H1 (cell line): ENCODE data around the gene ZNF814. TPM values are rescaled to one million over a fixed set of nuclear protein-coding genes. Genes with fewer than 3 reads are reported as not detected.

ENCODE experiments used
- CTCF ChIA-PET: fragments of 300-600 bp; sonication (Branson Sonifier 250); formaldehyde crosslinking; loops from one replicate; lab custom pipeline; 2021; ENCODE audit not compliant: partially characterized antibody; lab: Charles Lee
- POLR2A ChIA-PET: fragments of 300-600 bp; sonication (Branson Sonifier 250); formaldehyde crosslinking; loops from one replicate; lab custom pipeline; 2021; ENCODE audit warnings: inconsistent platforms; ENCODE audit not compliant: partially characterized antibody; lab: Charles Lee
- DNase-seq, 2 experiments: peaks; one replicate each; pipeline versions ENCODE4 v3.0.0 to v3.0.0-alpha.2; 2010 to 2022; ENCODE audit warnings: low spot score in 2 of 2, low read depth in 1 of 2, mixed read lengths in 1 of 2
- FAIRE-seq: peaks from 2 replicates; lab custom pipeline; 2011; peaks lifted over from hg19 to GRCh38; lab: Jason Lieb, UNC
- H2AFZ ChIP-seq: 2 replicates; pipeline ENCODE4 v1.8.1; 2012; ENCODE audit warnings: low read length, inconsistent platforms
- H2AK5ac ChIP-seq: 2 replicates; pipeline ENCODE4 v1.6.1; 2013; ENCODE audit warnings: low read depth, low read length
- H2BK120ac ChIP-seq: replicated peaks from 2 replicates; pipeline ENCODE3; 2013; ENCODE audit warnings: low read depth, low read length, inconsistent platforms
- H2BK12ac ChIP-seq: 2 replicates; pipeline ENCODE4 v1.6.1; 2013; ENCODE audit warnings: low read depth, low read length
- H2BK15ac ChIP-seq: 2 replicates; pipeline ENCODE4 v1.6.1; 2013; ENCODE audit warnings: low read length
- H2BK20ac ChIP-seq: 2 replicates; pipeline ENCODE4 v1.6.1; 2013; ENCODE audit warnings: low read length
- H2BK5ac ChIP-seq: 2 replicates; pipeline ENCODE4 v1.6.1; 2013; ENCODE audit warnings: low read depth, low read length
- H3K14ac ChIP-seq: 2 replicates; pipeline ENCODE4 v1.6.1; 2013; ENCODE audit warnings: inconsistent platforms; ENCODE audit not compliant: insufficient read length
- H3K18ac ChIP-seq: 2 replicates; pipeline ENCODE4 v1.6.1; 2013; ENCODE audit warnings: low read length; ENCODE audit errors: extremely low read depth
- H3K23ac ChIP-seq: 2 replicates; pipeline ENCODE4 v1.6.1; 2013; ENCODE audit warnings: inconsistent platforms; ENCODE audit not compliant: insufficient read length
- H3K23me2 ChIP-seq: 2 replicates; pipeline ENCODE4 v1.6.1; 2013; ENCODE audit warnings: low read depth, low read length
- H3K27ac ChIP-seq: 2 replicates; pipeline ENCODE4 v1.6.1; 2011; ENCODE audit warnings: low read depth, low read length, inconsistent platforms
- H3K27me3 ChIP-seq, 4 experiments: replicated peaks in 1 of 4; 1 replicate in 1 of 4; 2 replicates in 3 of 4; pipeline versions ENCODE4 v1.6.1 to v1.8.1; 2011 to 2013; ENCODE audit warnings: low read length in 3 of 4, mild to moderate bottlenecking in 3 of 4, inconsistent platforms in 2 of 4, mixed read lengths in 2 of 4, moderate library complexity in 1 of 4; ENCODE audit not compliant: control insufficient read depth in 3 of 4, insufficient read depth in 3 of 4; ENCODE audit errors: extremely low read depth in 1 of 4
- H3K36me3 ChIP-seq, 4 experiments: 2 replicates each; pipeline versions ENCODE4 v1.6.1 to v1.8.1; 2011 to 2013; ENCODE audit warnings: mild to moderate bottlenecking in 4 of 4, low read length in 3 of 4, moderate library complexity in 2 of 4, control low read depth in 1 of 4, inconsistent platforms in 1 of 4; ENCODE audit not compliant: insufficient read depth in 4 of 4, control insufficient read depth in 2 of 4
- H3K4ac ChIP-seq: replicated peaks from 2 replicates; pipeline ENCODE3; 2013; ENCODE audit warnings: low read length, low read depth, mixed read lengths, inconsistent platforms; ENCODE audit not compliant: insufficient read length
- H3K4me1 ChIP-seq, 4 experiments: replicated peaks in 1 of 4; 1 replicate in 1 of 4; 2 replicates in 3 of 4; pipeline versions ENCODE4 v1.6.1 to v1.8.1; 2011 to 2013; ENCODE audit warnings: low read length in 3 of 4, inconsistent platforms in 2 of 4, mixed read lengths in 1 of 4; ENCODE audit not compliant: insufficient read depth in 4 of 4, control insufficient read depth in 3 of 4
- H3K4me2 ChIP-seq, 2 experiments: 2 replicates each; pipeline versions ENCODE4 v1.6.1 to v1.8.1; 2011 to 2013; ENCODE audit warnings: low read depth in 2 of 2, low read length in 2 of 2, control low read depth in 1 of 2, inconsistent platforms in 1 of 2, mild to moderate bottlenecking in 1 of 2; ENCODE audit not compliant: insufficient read depth in 1 of 2
- H3K4me3 ChIP-seq, 4 experiments: fragments of 200-600, 300-600 bp in 1 of 4; sonication (generic), shearing (Covaris generic), sonication (Bioruptor Twin) in 1 of 4; 2 replicates each; pipeline versions ENCODE4 v1.5.1 to v1.8.1; 2011 to 2016; ENCODE audit warnings: low read length in 4 of 4, low read depth in 3 of 4, control low read depth in 2 of 4, inconsistent platforms in 2 of 4, mild to moderate bottlenecking in 2 of 4, mixed read lengths in 1 of 4, moderate library complexity in 1 of 4; ENCODE audit not compliant: insufficient read depth in 2 of 4; ENCODE audit errors: extremely low read depth in 1 of 4
- H3K56ac ChIP-seq: replicated peaks from 2 replicates; pipeline ENCODE3; 2013; ENCODE audit warnings: low read depth, mild to moderate bottlenecking, mixed read lengths, low read length, inconsistent platforms; ENCODE audit not compliant: insufficient read length
- H3K79me1 ChIP-seq: 2 replicates; pipeline ENCODE4 v1.6.1; 2013; ENCODE audit warnings: low read depth, low read length, control low read depth
- H3K79me2 ChIP-seq, 2 experiments: 2 replicates each; pipeline versions ENCODE4 v1.6.1 to v1.8.1; 2012 to 2013; ENCODE audit warnings: low read length in 2 of 2, mild to moderate bottlenecking in 2 of 2, inconsistent platforms in 1 of 2; ENCODE audit not compliant: insufficient read depth in 2 of 2, control insufficient read depth in 1 of 2
- H3K9ac ChIP-seq, 4 experiments: replicated peaks in 1 of 4; 1 replicate in 1 of 4; 2 replicates in 3 of 4; pipeline versions ENCODE4 v1.6.1 to v1.8.1; 2011 to 2013; ENCODE audit warnings: low read depth in 3 of 4, low read length in 3 of 4, control low read depth in 2 of 4, mild to moderate bottlenecking in 2 of 4, moderate library complexity in 2 of 4, inconsistent platforms in 1 of 4; ENCODE audit errors: extremely low read depth in 1 of 4
- H3K9me3 ChIP-seq, 2 experiments: 2 replicates each; pipeline versions ENCODE4 v1.6.1 to v1.8.1; 2012 to 2013; ENCODE audit warnings: mild to moderate bottlenecking in 2 of 2, moderate library complexity in 2 of 2, control low read depth in 1 of 2, inconsistent platforms in 1 of 2, low read depth in 1 of 2, low read length in 1 of 2, mixed read lengths in 1 of 2; ENCODE audit not compliant: insufficient read depth in 2 of 2
- H4K20me1 ChIP-seq, 2 experiments: replicated peaks in 1 of 2; 2 replicates each; pipeline versions ENCODE3 to v1.8.1; 2011 to 2013; ENCODE audit warnings: inconsistent platforms in 2 of 2, low read length in 2 of 2, mild to moderate bottlenecking in 1 of 2; ENCODE audit not compliant: insufficient read depth in 2 of 2, control insufficient read depth in 1 of 2
- H4K5ac ChIP-seq: 2 replicates; pipeline ENCODE4 v1.6.1; 2013; ENCODE audit warnings: low read length, low read depth, mixed read lengths, inconsistent platforms; ENCODE audit not compliant: insufficient read length
- H4K8ac ChIP-seq: 2 replicates; pipeline ENCODE4 v1.8.0; 2013; ENCODE audit warnings: mild to moderate bottlenecking, moderate library complexity, low read length, inconsistent platforms; ENCODE audit not compliant: insufficient read depth; ENCODE audit errors: extremely low read depth
- H4K91ac ChIP-seq: replicated peaks from 2 replicates; pipeline ENCODE3; 2013; ENCODE audit warnings: low read length, mixed read lengths, inconsistent platforms; ENCODE audit not compliant: insufficient read length
- BRCA1 ChIP-seq: IDR thresholded peaks from 2 replicates; pipeline ENCODE4 v1.6.1; 2012; ENCODE audit warnings: low read depth, low read length, improper control_type of control experiment
- POLR2AphosphoS5 ChIP-seq: IDR thresholded peaks from 2 replicates; pipeline ENCODE4 v1.6.1; 2011; ENCODE audit warnings: low read depth, low read length
- RBBP5 ChIP-seq: IDR thresholded peaks from 2 replicates; pipeline ENCODE4 v1.7.1; 2012; ENCODE audit warnings: low read depth, mild to moderate bottlenecking, inconsistent platforms, low read length, moderate library complexity, borderline replicate concordance
- RNF2 ChIP-seq: fragments of 200-900, 300-1000 bp; sonication (generic); IDR thresholded peaks from 2 replicates; pipeline ENCODE4 v1.7.1; 2016; ENCODE audit warnings: borderline replicate concordance, low read depth, mild to moderate bottlenecking, antibody characterized with exemption, low read length; ENCODE audit not compliant: poor library complexity, severe bottlenecking; ENCODE audit errors: missing control alignments
- SRF ChIP-seq: IDR thresholded peaks from 2 replicates; pipeline ENCODE4 v1.6.1; 2011; ENCODE audit warnings: mild to moderate bottlenecking, low read depth, low read length, moderate library complexity
- WGBS, 2 experiments: shearing (Covaris generic) in 1 of 2; methylation state at CpG; one replicate each; pipeline versions ENCODE4 v1.1.6 to v1.1.7; 2013 to 2015; ENCODE audit warnings: low lambda C conversion rate in 2 of 2, mixed read lengths in 2 of 2, inconsistent platforms in 1 of 2, low coverage in 1 of 2, missing lambda C conversion rate in 1 of 2; ENCODE audit not compliant: insufficient replicate concordance in 2 of 2, insufficient coverage in 1 of 2, insufficient read length in 1 of 2; ENCODE audit errors: extremely low coverage in 1 of 2, missing lambda C conversion rate in 1 of 2; 5-methylcytosine and 5-hydroxymethylcytosine counted together
- polyA plus RNA-seq, 7 experiments: library from polyadenylated mRNA; depleted of rRNA in 3 of 7; stranded (reverse) in 5 of 7; unstranded in 2 of 7; fragments of >200 nt in 5 of 7; fragments of 200-250 nt in 2 of 7; gene quantifications; 1 replicate in 5 of 7; 2 replicates in 1 of 7; 4 replicates in 1 of 7; pipeline versions ENCODE4 v1.2.1 to v1.2.3, GENCODE V29; 2011 to 2013; ENCODE audit warnings: missing spikeins in 2 of 7, mixed read lengths in 2 of 7
- total RNA-seq: library from RNA; stranded (reverse); fragmentation: NEBNext Ultra II Directional; extraction: Animal tissue kit (Norgen Biotek cat#: 25700); gene quantifications from 2 replicates; pipeline ENCODE4 v1.2.1, GENCODE V29; 2021

Gene ZNF814
- total and polyA plus RNA-seq, 2 of the 8 experiments (the other 6 are each of a cell fraction or from before 2014, with no cell fraction given), result 90.9 to 99.6 TPM

DNA sequence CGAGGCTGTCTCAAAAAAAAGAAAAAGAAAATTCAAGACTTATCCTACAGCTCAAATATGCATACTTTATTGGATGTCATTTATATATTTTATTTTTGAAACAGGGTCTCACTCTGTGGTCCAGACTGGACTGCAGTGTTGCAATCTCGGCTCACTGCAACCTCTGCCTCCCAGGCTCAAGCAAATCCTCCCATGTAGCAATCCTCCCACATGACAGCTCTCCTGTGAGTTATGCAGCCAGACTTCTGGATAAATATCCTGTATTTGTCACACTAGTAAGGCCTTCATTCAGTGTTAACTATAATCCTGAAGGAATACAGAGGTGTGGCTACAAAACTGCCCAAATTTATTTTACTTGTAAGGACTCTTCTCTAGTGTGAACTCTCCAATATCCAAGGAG lies 81.3 kb downstream of the ZNF814 start:
- no peak overlapping the region for H3K27ac ChIP-seq

More for the DNA sequence above, 81.3 kb downstream of the ZNF814 start:
- H3K79me2 ChIP-seq, result peaks cover 0 to 2% of the 10 kb centered on the region in 2 experiments; a peak in 2 of 4 replicates
- 0 out of 2 replicates have a peak, but pooled peaks cover 2% of the 10 kb centered on the region for H3K79me1 ChIP-seq
- no peak overlapping the region for H3K23ac ChIP-seq
- no peak overlapping the region for H3K18ac ChIP-seq
- no peak overlapping the region for H2BK120ac ChIP-seq
- H3K9ac ChIP-seq, result no peak overlapping the region
- no peak overlapping the region for H2BK15ac ChIP-seq
- POLR2A ChIA-PET, result interaction anchor here (0.8 to 1.8 kb wide), 2 partner anchors 12 to 23 kb away, joined by 4 to 10 read pairs; partner anchors contain the start of gene ZNF587B
- H4K5ac ChIP-seq, result no peak overlapping the region
- 92% methylated on average over 2 of the region's 2 CpGs; no CpG with 5 or more reads in 1 of the 2 experiments for WGBS, 2 experiments
- no peak overlapping the region for H3K4me2 ChIP-seq
- no peak overlapping the region for H3K14ac ChIP-seq
- no peak overlapping the region for H2AFZ ChIP-seq
- peaks cover 0 to 4% of the 10 kb centered on the region in 2 experiments for H4K20me1 ChIP-seq
- TF ChIP-seq RBBP5 (no peak), SRF (no peak), POLR2AphosphoS5 (no peak), BRCA1 (no peak), RNF2 (no peak)
- no peak overlapping the region for H3K4me3 ChIP-seq
- H3K56ac ChIP-seq, result no peak overlapping the region
- H2AK5ac ChIP-seq, result no peak overlapping the region
- no peak overlapping the region for H2BK12ac ChIP-seq
- H4K8ac ChIP-seq, result no peak overlapping the region
- CTCF ChIA-PET, result interaction anchor here (0.9 kb wide), 1 partner anchor 19 kb away, joined by 4 read pairs; no protein-coding TSS in a partner anchor
- no peaks in the 10 kb centered on the region for H3K9me3 ChIP-seq
- H3K36me3 ChIP-seq, result peaks cover 2 to 21% (median 17%) of the 10 kb centered on the region in 4 experiments; a peak in 7 of 8 replicates
- no peak overlapping the region for H3K4ac ChIP-seq
- H2BK5ac ChIP-seq, result no peak overlapping the region
- H4K91ac ChIP-seq, result no peak overlapping the region
- H3K27me3 ChIP-seq, result no peaks in the 10 kb centered on the region
- DNase-seq (no peak), FAIRE-seq (no peak)
- H3K4me1 ChIP-seq, result peaks cover 4 to 7% (median 5%) of the 10 kb centered on the region in 4 experiments; a peak in 4 of 7 replicates
- no peak overlapping the region for H2BK20ac ChIP-seq
- peaks cover 10% of the 10 kb centered on the region; the same call in 1 of the 2 replicates for H3K23me2 ChIP-seq
